Neural cell (in vitro differentiated cells): ENCODE results near the gene HRH2. TPM values are rescaled to one million over a fixed set of nuclear protein-coding genes. Genes with fewer than 3 reads are reported as not detected.

Experiments
- H2AFZ ChIP-seq: fragments of 200-600, 300-800 bp; sonication (generic), shearing (Covaris generic); 2 replicates; pipeline ENCODE4 v1.6.0; 2014; ENCODE audit warnings: low read depth, mild to moderate bottlenecking, antibody characterized with exemption, low read length, moderate library complexity
- H3F3A ChIP-seq: fragments of 200-600 bp; shearing (Covaris generic); 2 replicates; pipeline ENCODE4 v1.6.1; 2016; ENCODE audit warnings: mild to moderate bottlenecking, moderate library complexity, mixed read lengths, antibody characterized with exemption, low read length; ENCODE audit not compliant: insufficient read depth, poor library complexity, severe bottlenecking
- H3K27ac ChIP-seq: fragments of 200-600, 300-800 bp; sonication (generic), shearing (Covaris generic); 2 replicates; pipeline ENCODE4 v1.5.1; 2014; ENCODE audit warnings: mild to moderate bottlenecking, low read length, moderate library complexity
- H3K27me3 ChIP-seq: fragments of 300-800, 200-600 bp; sonication (generic), shearing (Covaris generic); 2 replicates; pipeline ENCODE4 v1.6.0; 2014; ENCODE audit warnings: mild to moderate bottlenecking, low read depth, low read length, moderate library complexity; ENCODE audit not compliant: insufficient read depth
- H3K36me3 ChIP-seq: fragments of 300-800, 200-600 bp; sonication (generic), shearing (Covaris generic); 2 replicates; pipeline ENCODE4 v1.5.1; 2014; ENCODE audit warnings: mild to moderate bottlenecking, antibody characterized with exemption, low read length, moderate library complexity; ENCODE audit not compliant: insufficient read depth
- H3K4me2 ChIP-seq: fragments of 300-800, 200-600 bp; sonication (generic), shearing (Covaris generic); 2 replicates; pipeline ENCODE4 v1.6.0; 2014; ENCODE audit warnings: mild to moderate bottlenecking, low read length
- H3K4me3 ChIP-seq: fragments of 300-800, 200-600 bp; sonication (generic), shearing (Covaris generic); 2 replicates; pipeline ENCODE4 v1.5.1; 2014; ENCODE audit warnings: mild to moderate bottlenecking, low read length, moderate library complexity
- H3K79me2 ChIP-seq: fragments of 200-600 bp; shearing (Covaris generic); replicated peaks from 2 replicates; pipeline ENCODE4 v1.6.0; 2014; ENCODE audit warnings: mild to moderate bottlenecking, low read length, moderate library complexity; ENCODE audit not compliant: insufficient read depth
- H3K9ac ChIP-seq: fragments of 300-800, 200-600 bp; sonication (generic), shearing (Covaris generic); 2 replicates; pipeline ENCODE4 v1.6.1; 2016; ENCODE audit warnings: mild to moderate bottlenecking, low read length, mixed read lengths
- H3K9me2 ChIP-seq: fragments of 200-600 bp; shearing (Covaris generic); 2 replicates; pipeline ENCODE4 v1.6.1; 2016; ENCODE audit warnings: mild to moderate bottlenecking, low read length, mixed read lengths; ENCODE audit not compliant: insufficient read depth
- H3K9me3 ChIP-seq: fragments of 200-600, 300-800 bp; sonication (generic), shearing (Covaris generic); 2 replicates; pipeline ENCODE4 v1.6.1; 2016; ENCODE audit warnings: mild to moderate bottlenecking, mixed run types, low read length, moderate library complexity, mixed read lengths
- H4K20me1 ChIP-seq: fragments of 200-600 bp; shearing (Covaris generic); 2 replicates; pipeline ENCODE4 v1.6.1; 2016; ENCODE audit warnings: mild to moderate bottlenecking, mixed run types; ENCODE audit not compliant: insufficient read depth
- EP300 ChIP-seq: fragments of 450-650 bp; conservative IDR thresholded peaks from 2 replicates; pipeline ENCODE4 v1.6.1; 2014; ENCODE audit warnings: antibody characterized with exemption, mild to moderate bottlenecking, moderate library complexity; ENCODE audit not compliant: poor library complexity, severe bottlenecking
- EZH2 ChIP-seq: fragments of 200-600, 300-800 bp; shearing (Covaris generic), sonication (generic); IDR thresholded peaks from 2 replicates; pipeline ENCODE4 v1.6.1; 2014; ENCODE audit warnings: antibody characterized with exemption, low read length, borderline replicate concordance, mild to moderate bottlenecking; ENCODE audit not compliant: insufficient read depth, poor library complexity, severe bottlenecking
- MXI1 ChIP-seq: fragments of 450-650 bp; conservative IDR thresholded peaks from 2 replicates; pipeline ENCODE4 v1.6.1; 2014; ENCODE audit warnings: antibody characterized with exemption, mild to moderate bottlenecking; ENCODE audit not compliant: poor library complexity, severe bottlenecking
- POLR2AphosphoS5 ChIP-seq: IDR thresholded peaks from 2 replicates; pipeline ENCODE4 v1.6.1; 2012
- RAD21 ChIP-seq: fragments of 450-650 bp; conservative IDR thresholded peaks from 2 replicates; pipeline ENCODE4 v1.6.1; 2014; ENCODE audit warnings: antibody characterized with exemption, mild to moderate bottlenecking, moderate library complexity
- SMC3 ChIP-seq: fragments of 450-650 bp; conservative IDR thresholded peaks from 2 replicates; pipeline ENCODE4 v1.6.1; 2014; ENCODE audit warnings: antibody characterized with exemption, mild to moderate bottlenecking, moderate library complexity; ENCODE audit not compliant: poor library complexity
- TAF1 ChIP-seq: IDR thresholded peaks from 2 replicates; pipeline ENCODE4 v1.6.1; 2012; ENCODE audit warnings: low read depth
- polyA plus RNA-seq: library from polyadenylated mRNA; depleted of rRNA; stranded (reverse); fragments of >200 nt; gene quantifications from 2 replicates; pipeline ENCODE4 v1.2.3, GENCODE V29; 2014
- TF ChIP-seq, protein P1 (sequence below): fragments of 450-650 bp; IDR thresholded peaks from 2 replicates; pipeline ENCODE4 v1.5.1; 2014; ENCODE audit warnings: antibody characterized with exemption, mild to moderate bottlenecking, moderate library complexity; ENCODE audit not compliant: poor library complexity, severe bottlenecking
- TF ChIP-seq, protein P2 (sequence below): IDR thresholded peaks from 2 replicates; pipeline ENCODE4 v1.6.1; 2012; ENCODE audit warnings: borderline replicate concordance

HRH2 gene
- polyA plus RNA-seq, 1 donor from 2014 or later, result 0.09 TPM

DNA sequence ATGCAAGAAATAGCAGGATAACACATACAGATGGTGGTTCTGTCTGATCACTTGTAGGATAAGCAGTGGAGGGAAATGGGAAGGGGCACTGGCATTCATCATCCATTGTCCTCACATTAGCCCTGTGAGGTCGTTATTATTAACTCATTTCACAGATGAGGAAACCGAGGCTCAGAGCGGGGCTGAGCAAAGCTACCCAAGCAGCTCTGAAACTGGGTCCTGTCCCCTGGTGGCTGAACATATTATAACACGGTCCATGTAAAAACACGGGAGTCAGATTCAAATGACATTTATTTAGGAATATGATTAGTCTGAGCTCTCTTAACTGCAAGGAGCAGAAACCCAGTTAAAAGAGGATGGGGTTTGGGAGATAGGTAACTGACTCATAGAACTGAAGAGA lies 43.1 kb downstream of the HRH2 start:
- no peak overlapping the region for H3K9ac ChIP-seq
- H3K4me3 ChIP-seq, result no peak overlapping the region
- no peak overlapping the region for H2AFZ ChIP-seq
- no peaks in the 10 kb centered on the region for H3K9me3 ChIP-seq
- no peak overlapping the region for H3K27ac ChIP-seq
- H4K20me1 ChIP-seq, result no peaks in the 10 kb centered on the region
- no peaks in the 10 kb centered on the region for H3K79me2 ChIP-seq
- no peaks in the 10 kb centered on the region for H3K36me3 ChIP-seq
- H3K27me3 ChIP-seq, result no peaks in the 10 kb centered on the region
- no peak overlapping the region for H3K4me2 ChIP-seq
- no peaks in the 10 kb centered on the region for H3K9me2 ChIP-seq
- no peak for TF ChIP-seq MXI1
- no peak for TF ChIP-seq EP300
- TF ChIP-seq TAF1, result no peak
- TF ChIP-seq RAD21, result no peak
- TF ChIP-seq SMC3, result no peak
- no peak for TF ChIP-seq EZH2
- TF ChIP-seq, protein P1, sequence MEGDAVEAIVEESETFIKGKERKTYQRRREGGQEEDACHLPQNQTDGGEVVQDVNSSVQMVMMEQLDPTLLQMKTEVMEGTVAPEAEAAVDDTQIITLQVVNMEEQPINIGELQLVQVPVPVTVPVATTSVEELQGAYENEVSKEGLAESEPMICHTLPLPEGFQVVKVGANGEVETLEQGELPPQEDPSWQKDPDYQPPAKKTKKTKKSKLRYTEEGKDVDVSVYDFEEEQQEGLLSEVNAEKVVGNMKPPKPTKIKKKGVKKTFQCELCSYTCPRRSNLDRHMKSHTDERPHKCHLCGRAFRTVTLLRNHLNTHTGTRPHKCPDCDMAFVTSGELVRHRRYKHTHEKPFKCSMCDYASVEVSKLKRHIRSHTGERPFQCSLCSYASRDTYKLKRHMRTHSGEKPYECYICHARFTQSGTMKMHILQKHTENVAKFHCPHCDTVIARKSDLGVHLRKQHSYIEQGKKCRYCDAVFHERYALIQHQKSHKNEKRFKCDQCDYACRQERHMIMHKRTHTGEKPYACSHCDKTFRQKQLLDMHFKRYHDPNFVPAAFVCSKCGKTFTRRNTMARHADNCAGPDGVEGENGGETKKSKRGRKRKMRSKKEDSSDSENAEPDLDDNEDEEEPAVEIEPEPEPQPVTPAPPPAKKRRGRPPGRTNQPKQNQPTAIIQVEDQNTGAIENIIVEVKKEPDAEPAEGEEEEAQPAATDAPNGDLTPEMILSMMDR, result no peak
- TF ChIP-seq POLR2AphosphoS5, result no peak
- TF ChIP-seq, protein P2, sequence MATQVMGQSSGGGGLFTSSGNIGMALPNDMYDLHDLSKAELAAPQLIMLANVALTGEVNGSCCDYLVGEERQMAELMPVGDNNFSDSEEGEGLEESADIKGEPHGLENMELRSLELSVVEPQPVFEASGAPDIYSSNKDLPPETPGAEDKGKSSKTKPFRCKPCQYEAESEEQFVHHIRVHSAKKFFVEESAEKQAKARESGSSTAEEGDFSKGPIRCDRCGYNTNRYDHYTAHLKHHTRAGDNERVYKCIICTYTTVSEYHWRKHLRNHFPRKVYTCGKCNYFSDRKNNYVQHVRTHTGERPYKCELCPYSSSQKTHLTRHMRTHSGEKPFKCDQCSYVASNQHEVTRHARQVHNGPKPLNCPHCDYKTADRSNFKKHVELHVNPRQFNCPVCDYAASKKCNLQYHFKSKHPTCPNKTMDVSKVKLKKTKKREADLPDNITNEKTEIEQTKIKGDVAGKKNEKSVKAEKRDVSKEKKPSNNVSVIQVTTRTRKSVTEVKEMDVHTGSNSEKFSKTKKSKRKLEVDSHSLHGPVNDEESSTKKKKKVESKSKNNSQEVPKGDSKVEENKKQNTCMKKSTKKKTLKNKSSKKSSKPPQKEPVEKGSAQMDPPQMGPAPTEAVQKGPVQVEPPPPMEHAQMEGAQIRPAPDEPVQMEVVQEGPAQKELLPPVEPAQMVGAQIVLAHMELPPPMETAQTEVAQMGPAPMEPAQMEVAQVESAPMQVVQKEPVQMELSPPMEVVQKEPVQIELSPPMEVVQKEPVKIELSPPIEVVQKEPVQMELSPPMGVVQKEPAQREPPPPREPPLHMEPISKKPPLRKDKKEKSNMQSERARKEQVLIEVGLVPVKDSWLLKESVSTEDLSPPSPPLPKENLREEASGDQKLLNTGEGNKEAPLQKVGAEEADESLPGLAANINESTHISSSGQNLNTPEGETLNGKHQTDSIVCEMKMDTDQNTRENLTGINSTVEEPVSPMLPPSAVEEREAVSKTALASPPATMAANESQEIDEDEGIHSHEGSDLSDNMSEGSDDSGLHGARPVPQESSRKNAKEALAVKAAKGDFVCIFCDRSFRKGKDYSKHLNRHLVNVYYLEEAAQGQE, result no peak
- H3F3A ChIP-seq, result no peaks in the 10 kb centered on the region

DNA sequence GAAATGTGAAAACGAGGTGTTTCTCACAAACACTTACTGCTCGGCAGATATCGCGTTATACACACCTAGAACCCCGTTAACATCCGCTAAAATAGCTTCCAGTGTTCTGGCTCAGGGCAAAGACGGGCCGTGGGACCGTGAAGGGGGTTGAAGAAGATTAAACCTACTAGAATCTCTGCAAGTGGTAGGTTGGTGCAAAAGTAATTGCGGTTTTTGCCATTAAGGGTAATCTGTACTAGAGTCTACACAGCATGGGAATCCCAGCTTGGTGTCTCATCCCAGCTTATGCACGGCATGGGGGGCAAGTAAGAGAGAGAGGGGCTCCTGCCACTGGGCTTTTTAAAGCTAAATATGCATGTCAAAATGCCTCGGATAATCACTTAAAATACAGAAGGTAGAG lies 43.9 kb downstream of the HRH2 start:
- no peak overlapping the region for H3K4me2 ChIP-seq
- TF ChIP-seq, protein P2, result no peak
- no peak for TF ChIP-seq SMC3
- no peak for TF ChIP-seq TAF1
- TF ChIP-seq POLR2AphosphoS5, result no peak
- TF ChIP-seq EZH2, result no peak
- TF ChIP-seq MXI1, result no peak
- TF ChIP-seq, protein P1, result no peak
- no peak for TF ChIP-seq RAD21
- TF ChIP-seq EP300, result no peak
- no peak overlapping the region for H3K27ac ChIP-seq

More for the DNA sequence above, 43.9 kb downstream of the HRH2 start:
- Histone ChIP-seq H3K79me2 (no peaks in the 10 kb centered on the region), H3K9me3 (no peaks in the 10 kb centered on the region), H3K9me2 (no peaks in the 10 kb centered on the region), H3F3A (no peaks in the 10 kb centered on the region), H4K20me1 (no peaks in the 10 kb centered on the region), H3K36me3 (no peaks in the 10 kb centered on the region), H3K4me3 (no peak overlapping the region), H2AFZ (no peak overlapping the region), H3K27me3 (no peaks in the 10 kb centered on the region), H3K9ac (no peak overlapping the region)
